Omental fat pad (tissue), 4 donors: Measurements from ENCODE around the gene GADD45G. TPM values are rescaled to one million over a fixed set of nuclear protein-coding genes. Genes with fewer than 3 reads are reported as not detected.

Source experiments
- ATAC-seq: fragments of 150-250 bp; one replicate; pipeline ENCODE4 v1.9.1; 2016; ENCODE audit warnings: mild to moderate bottlenecking, moderate library complexity; ENCODE audit not compliant: low FRiP score
- DNase-seq: peaks from one replicate; pipeline ENCODE4 v3.0.0-alpha.2; 2019; ENCODE audit warnings: low spot score
- CTCF ChIP-seq, 3 donors: fragments of 450-650 bp; IDR thresholded peaks; one replicate each; pipeline ENCODE4 v1.5.1; 2016 to 2017; ENCODE audit warnings: antibody characterized with exemption in 3 of 3, mild to moderate bottlenecking in 3 of 3, moderate library complexity in 2 of 3
- total RNA-seq, 4 donors: library from RNA; depleted of rRNA; stranded (reverse); fragments of >200 nt; gene quantifications; one replicate each; pipeline ENCODE4 v1.1.0, GENCODE V29; 2016

Gene GADD45G
- total RNA-seq, 4 donors from 2014 or later = 5.1 to 23.8 (median 16.1) TPM

GRCh38 chr9:89592963-89593726 lies 11.7 kb upstream of the GADD45G start:
- ATAC-seq (no peak), DNase-seq (no peak)
- no peak for TF ChIP-seq CTCF (IDR thresholded peaks at IDR 0.05)

GRCh38 chr9:89593727-89594427 lies 10.9 kb upstream of the GADD45G start:
- no peak for TF ChIP-seq CTCF (IDR thresholded peaks at IDR 0.05)
- no peak for DNase-seq
- ATAC-seq = no peak

- DNase-seq = no peak
- no peak for ATAC-seq
- TF ChIP-seq CTCF (IDR thresholded peaks at IDR 0.05) = no peak
Observed at GRCh38 chr9:89594811-89595550, 9.8 kb upstream of the GADD45G start.

- ATAC-seq (no peak), DNase-seq (no peak)
- TF ChIP-seq CTCF (IDR thresholded peaks at IDR 0.05) = no peak
Observed at GRCh38 chr9:89595646-89596045, 9.2 kb upstream of the GADD45G start.

- no peak for TF ChIP-seq CTCF (IDR thresholded peaks at IDR 0.05)
- no peak for DNase-seq
- no peak for ATAC-seq
Observed at GRCh38 chr9:89596937-89597555, 7.8 kb upstream of the GADD45G start.

- peak in 1 of 3 donors; percentile 51 for TF ChIP-seq CTCF (IDR thresholded peaks at IDR 0.05)
- DNase-seq (no peak), ATAC-seq (no peak)
Observed at GRCh38 chr9:89597711-89598362, 7.0 kb upstream of the GADD45G start.
